HG02759 (cell line): ENCODE data around the gene DCP1B.
"Not testable (repeated sequence)": the region's sequence is repeated elsewhere in the genome, so short reads cannot be mapped to it uniquely, and the experiment has no call there.

Experiments used
- ATAC-seq: cut with Tn5 transposase; IDR thresholded peaks from one replicate; pipeline ENCODE4 v1.9.1; 2021; ENCODE audit warnings: mild to moderate bottlenecking, moderate library complexity; ENCODE audit not compliant: unreplicated experiment

The DCP1B gene

DNA sequence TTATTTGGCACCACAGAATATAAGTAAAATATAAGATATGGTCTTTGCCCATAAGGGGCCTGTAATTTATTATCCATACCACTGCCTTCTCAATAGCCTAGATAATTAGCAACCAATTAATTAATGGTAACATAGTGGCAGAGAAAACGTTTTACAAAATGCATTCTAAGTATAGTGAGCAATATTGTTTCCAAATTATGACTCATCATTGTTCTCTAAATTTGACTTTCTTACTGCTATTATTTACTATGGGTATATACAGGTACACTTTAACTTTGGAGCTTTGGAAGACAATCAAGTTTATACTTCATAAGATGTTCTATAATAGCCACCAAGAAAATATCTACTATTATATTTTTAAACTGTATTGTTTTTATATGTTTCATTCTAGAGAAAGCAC is 26.7 kb downstream of the DCP1B start:
- ATAC-seq = no peak

GRCh38 chr12:1977109-1977508 is 27.1 kb downstream of the DCP1B start:
- no peak for ATAC-seq

- ATAC-seq = no peak
Measured at GRCh38 chr12:1974812-1975211, 29.4 kb downstream of the DCP1B start.

- ATAC-seq = no peak
Measured at GRCh38 chr12:1972856-1973317, 31.4 kb downstream of the DCP1B start.

DNA sequence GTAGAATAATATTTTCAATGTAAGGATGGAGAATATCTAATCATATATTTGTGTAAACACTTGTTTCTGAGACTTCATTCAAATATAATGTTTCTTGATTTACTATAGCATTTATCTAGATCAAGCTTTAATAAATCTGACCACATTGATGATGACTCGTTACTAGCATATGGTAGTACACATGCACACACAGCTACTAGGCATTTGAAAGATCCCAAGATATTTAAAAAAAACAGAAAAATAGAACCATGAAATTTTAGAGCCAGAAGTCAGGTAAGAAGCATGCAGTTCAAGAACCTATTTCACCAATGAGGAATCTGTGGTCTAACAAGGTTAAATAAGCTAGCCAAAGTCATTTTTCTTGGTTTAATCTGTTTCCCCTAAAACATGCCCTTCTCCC is 32.0 kb downstream of the DCP1B start:
- no peak for ATAC-seq

- no peak for ATAC-seq
Measured at GRCh38 chr12:1970331-1970900, 33.8 kb downstream of the DCP1B start.

GRCh38 chr12:1966561-1967226 is 37.6 kb downstream of the DCP1B start:
- ATAC-seq = no peak

DNA sequence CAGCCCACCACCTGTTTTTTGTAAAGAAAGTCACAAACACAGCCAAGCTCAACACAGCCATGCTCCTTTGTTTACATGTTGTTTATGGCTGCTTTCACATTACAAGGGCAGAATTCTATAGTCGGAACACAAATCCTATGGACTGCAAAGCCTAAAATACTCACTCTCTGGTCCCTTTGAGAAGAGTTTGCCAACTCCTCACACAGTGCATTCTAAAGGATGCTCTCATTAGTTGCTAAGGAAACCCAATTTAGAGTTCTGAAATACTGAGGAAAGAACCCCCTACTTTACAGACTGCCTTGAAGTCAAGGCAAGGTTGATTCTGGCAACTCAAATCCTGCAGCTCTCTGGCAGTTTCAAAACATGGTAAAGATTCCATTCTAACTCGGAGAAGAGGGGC is 38.3 kb downstream of the DCP1B start:
- ATAC-seq = no peak

DNA sequence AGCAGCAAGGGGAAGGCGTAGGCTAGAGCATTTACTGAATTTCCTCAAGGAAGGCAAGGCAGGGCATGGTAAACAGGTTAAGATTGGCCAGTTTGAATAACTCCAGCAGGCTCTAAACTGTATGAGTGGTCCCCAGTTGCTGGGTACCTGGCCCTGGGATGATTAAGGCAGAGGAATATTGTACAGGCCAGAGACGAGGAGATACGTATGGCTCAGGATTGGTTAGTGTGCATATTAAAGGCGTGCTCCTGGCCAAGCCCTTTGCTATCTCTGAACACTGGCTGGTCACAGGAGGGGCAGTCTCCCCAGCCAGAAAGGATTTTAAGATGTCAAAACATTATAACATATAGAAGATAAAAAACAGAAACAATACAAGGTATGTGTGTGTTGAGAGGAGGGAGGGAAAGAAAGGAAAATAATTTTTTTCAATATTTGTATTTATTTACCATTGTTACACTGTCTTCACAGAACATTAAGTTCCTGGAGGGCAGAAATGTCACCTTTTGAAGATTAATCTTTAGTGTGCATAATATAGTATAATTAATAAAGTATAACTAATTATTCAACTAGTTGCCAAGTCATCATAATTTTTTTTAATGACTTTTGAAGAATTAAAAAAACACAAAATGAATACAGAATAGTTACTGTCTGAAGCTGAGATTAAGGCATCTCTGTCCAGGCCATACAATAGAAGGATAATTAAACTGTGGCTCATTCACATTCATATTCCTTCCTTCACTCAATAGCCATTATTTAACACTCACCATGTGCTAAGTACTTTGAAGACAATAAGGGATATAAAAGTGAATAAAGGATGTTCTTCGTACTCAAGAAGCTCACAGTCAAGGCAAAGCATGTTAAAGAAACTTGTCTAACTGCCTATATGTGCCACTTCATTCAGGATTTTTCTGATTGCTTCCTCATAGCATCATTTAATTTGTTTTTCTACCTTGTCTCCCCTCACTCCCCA is 41.9 kb downstream of the DCP1B start:
- ATAC-seq = no peak

DNA sequence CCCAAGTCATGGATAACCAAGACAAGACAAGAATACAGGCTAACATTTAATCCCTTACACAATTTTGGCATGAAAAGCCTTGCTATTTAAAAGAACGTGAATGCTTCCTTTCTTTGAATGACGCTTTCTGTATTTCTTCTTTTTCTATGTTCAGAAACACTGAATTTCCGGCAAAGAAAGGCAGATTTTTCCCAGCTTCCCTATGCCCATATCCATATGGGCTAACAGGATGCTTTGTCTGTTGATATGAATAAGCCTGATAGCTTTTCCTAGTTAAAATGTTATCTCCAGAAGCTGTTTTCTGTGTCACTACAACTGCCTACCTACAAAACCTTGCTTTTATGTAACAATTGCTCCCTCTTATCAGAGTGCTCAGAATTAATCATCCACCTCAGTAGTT is 47.5 kb downstream of the DCP1B start:
- ATAC-seq = no peak

- ATAC-seq = no peak
Measured at GRCh38 chr12:1949771-1950470, 54.3 kb downstream of the DCP1B start.

GRCh38 chr12:1948883-1949282 is 55.4 kb downstream of the DCP1B start:
- no peak for ATAC-seq

DNA sequence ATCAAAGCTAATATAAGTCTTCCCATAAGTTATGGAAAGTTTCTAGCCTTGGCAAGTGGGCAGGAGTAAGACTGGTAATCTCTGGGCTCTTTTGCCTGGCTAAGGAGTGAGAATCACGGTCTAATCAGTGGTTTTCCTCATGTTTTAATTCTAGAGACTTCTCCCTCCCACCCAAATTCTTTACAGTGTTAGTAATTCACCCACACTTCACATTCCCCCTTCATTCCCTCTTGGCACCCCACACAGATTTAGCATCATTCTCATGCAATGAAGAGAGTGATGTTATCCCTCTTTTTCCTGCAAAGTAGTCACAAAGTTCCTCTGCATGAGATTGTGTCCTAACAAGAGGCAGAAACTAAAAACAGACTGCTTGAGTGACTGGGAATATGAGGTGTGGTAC is 57.2 kb downstream of the DCP1B start:
- ATAC-seq = no peak

- ATAC-seq = no peak
Measured at GRCh38 chr12:1946296-1946695, 58.0 kb downstream of the DCP1B start.

DNA sequence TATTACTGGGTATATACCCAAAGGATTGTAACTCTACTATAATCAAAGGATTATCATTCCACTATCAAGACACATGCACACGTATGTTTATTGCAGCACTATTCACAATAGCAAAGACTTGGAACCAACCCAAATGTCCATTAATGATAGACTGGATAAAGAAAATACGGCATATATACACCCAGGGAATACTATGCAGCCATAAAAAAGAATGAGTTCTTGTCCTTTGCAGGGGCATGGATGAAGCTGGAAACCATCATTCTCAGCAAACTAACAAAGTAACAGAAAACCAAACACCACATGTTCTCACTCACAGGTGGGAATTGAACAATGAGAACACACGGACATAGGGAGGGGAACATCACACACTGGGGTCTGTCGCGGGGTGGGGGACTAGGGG is 58.8 kb downstream of the DCP1B start:
- ATAC-seq = not testable (repeated sequence)

DNA sequence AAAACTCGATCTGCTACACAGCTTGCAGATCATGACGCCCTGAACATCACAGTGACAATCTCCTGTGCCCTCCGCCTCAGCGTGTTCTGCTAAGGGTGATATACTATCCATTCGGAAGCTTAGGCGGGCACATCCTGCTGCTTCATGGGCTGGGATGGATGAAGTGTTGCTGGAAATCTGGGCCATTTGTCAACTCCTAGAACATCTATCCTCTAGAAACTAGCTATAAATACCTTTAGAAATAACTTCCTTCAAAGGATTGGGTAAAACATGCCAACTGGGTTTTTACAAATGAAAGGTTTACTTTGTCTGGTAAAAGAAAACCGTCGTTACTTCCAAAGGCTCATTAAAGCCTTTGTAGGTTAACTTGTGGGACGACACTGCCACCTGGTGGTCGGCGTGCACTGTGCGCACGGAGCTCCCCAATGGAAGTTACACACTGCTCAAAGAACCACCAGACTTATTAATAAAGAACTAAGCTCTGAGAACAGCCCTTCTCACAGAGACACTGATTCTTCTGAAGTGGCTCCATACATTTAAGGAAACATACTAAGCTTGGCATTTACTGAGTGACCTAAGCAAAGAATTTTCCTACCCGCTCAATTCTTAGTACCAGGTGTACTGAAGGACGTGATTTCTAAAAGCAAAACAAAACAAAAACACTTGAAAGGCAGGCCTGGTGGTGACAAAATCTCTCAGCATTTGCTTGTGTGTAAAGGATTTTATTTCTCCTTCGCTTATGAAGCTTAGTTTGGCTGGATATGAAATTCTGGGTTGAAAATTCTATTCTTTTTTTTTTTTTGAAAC is 64.3 kb downstream of the DCP1B start:
- ATAC-seq = no peak

- ATAC-seq = no peak
Measured at GRCh38 chr12:1939331-1939730, 64.9 kb downstream of the DCP1B start.

DNA sequence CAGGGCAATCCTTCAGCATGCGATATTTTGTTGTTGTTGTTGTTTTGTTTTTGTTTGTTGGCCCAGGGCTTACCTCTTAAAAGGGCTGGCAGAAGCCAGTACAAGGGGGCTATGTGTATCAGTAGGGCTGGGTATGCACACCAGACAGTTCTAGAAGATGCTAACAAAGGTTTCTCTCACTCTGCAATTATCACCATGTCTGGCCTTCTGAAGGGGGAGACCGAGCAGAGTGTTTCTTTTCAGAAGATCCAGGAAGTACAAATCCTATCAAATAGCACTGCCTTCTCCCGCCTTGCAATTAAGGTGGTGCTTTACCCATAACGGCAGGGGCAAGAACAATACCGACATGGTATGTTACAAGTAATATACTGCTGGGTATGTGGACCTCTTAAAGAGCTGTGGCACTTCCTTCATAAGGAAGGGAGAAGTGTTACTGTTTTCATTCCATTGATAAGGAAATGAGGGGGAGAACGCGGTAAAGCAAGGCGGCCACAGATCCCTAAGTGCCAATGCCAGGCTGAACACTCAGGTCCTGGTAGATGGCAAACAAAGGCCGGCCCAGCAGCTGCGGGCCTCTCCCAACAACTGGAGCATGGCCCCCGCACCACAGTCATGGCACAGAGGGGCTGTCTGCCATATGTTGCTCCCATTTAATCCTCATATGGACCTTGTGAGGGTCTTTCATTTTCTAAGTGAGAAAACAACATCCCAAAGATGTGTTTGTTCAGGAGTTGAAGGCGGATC is 66.6 kb downstream of the DCP1B start:
- ATAC-seq = no peak
